Stimulated activated CD4-positive, alpha-beta T cell treated with anti-CD3 and anti-CD28 coated beads, Interleukin-1b, Interleukin-23, amount 100 ng/mL, for 24 hours (primary cell): ENCODE measurements around the gene UCHL3.
"Not testable (repeated sequence)": the region's sequence is repeated elsewhere in the genome, so short reads cannot be mapped to it uniquely, and the experiment has no call there.

Experiments
- DNase-seq, 4 experiments: peaks; one replicate each; pipeline ENCODE4 v3.0.0-alpha.2; 2020; ENCODE audit warnings: low read depth in 4 of 4, low spot score in 1 of 4

The UCHL3 gene

GRCh38 chr13:75549262-75550158, at the start of gene UCHL3:
TSS of gene UCHL3 (plus strand) at chr13:75549791. CDS start at chr13:75549821, 30 bp downstream.
- DNase-seq = peak; percentile 95 to 98 (median 96)

- DNase-seq = no peak
Observed at GRCh38 chr13:75505327-75505726, 44.3 kb upstream of the UCHL3 start.

GRCh38 chr13:75506018-75506417, 43.6 kb upstream of the UCHL3 start:
- no peak for DNase-seq

GRCh38 chr13:75507027-75508001, 42.3 kb upstream of the UCHL3 start:
- no peak for DNase-seq

GRCh38 chr13:75508002-75508548, 41.5 kb upstream of the UCHL3 start:
- no peak for DNase-seq

GRCh38 chr13:75511051-75511625, 38.5 kb upstream of the UCHL3 start:
- no peak for DNase-seq

- DNase-seq = no peak
Observed at GRCh38 chr13:75512253-75512652, 37.3 kb upstream of the UCHL3 start.

- no peak for DNase-seq
Observed at GRCh38 chr13:75513271-75513670, 36.3 kb upstream of the UCHL3 start.

GRCh38 chr13:75514080-75514995, 35.3 kb upstream of the UCHL3 start:
- no peak for DNase-seq

- DNase-seq = no peak
Observed at GRCh38 chr13:75518439-75519088, 31.0 kb upstream of the UCHL3 start.

- no peak for DNase-seq
Observed at GRCh38 chr13:75521956-75522355, 27.6 kb upstream of the UCHL3 start.

- no peak for DNase-seq
Observed at GRCh38 chr13:75530549-75530961, 19.0 kb upstream of the UCHL3 start.

- DNase-seq = no peak
Observed at GRCh38 chr13:75533861-75534260, 15.7 kb upstream of the UCHL3 start.

- DNase-seq = peak; percentile 37 to 54 (median 48)
Observed at GRCh38 chr13:75537401-75538365, 11.9 kb upstream of the UCHL3 start, which contains the start of gene COMMD6. TSS of gene COMMD6 (minus strand) at chr13:75537841. CDS start at chr13:75537805, 36 bp downstream.

GRCh38 chr13:75541287-75541686, 8.3 kb upstream of the UCHL3 start:
- DNase-seq = no peak

GRCh38 chr13:75541961-75542360, 7.6 kb upstream of the UCHL3 start:
- no peak for DNase-seq

- DNase-seq = no peak
Observed at GRCh38 chr13:75544681-75545330, 4.8 kb upstream of the UCHL3 start.

- DNase-seq = not testable (repeated sequence)
Observed at GRCh38 chr13:75545386-75545785, 4.2 kb upstream of the UCHL3 start.
